Measurements from ENCODE around the gene CD46. TPM values are rescaled to one million over a fixed set of nuclear protein-coding genes. Genes with fewer than 3 reads are reported as not detected.

CD46 gene
- total RNA-seq, 1 donor from 2014 or later: 93.8 TPM

DNA sequence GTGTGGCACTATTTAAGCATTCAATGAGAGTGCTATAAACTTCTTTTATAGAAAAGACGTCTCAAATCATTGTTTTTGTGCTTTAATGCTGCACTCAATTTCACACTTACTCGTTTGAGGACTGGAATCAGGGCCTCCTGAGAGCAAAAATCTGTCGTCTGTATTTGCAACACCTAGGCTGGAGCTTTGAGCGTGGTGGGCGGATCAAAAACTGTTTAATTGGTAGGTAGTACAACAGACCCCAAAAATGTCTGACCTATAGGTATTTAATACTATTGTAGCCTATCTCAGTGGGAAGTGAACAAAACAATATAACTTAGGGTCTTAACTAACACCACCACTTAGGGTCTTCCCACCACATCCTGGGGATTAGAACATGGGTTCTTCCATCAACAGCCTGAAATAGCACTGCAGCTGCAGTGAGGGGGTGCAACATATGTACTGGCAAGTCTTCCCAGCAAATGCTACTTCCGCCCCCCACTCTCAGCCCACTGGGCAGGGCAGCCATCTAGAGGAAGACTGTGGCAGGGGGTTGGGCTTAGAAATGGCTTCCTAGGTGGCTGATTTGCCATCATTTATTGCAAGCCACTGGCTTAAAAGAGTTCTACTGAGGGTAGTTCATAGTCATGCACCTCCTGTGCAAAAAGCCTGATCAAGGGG, 48.3 kb downstream of the CD46 start:
- H3K27me3 Mint-ChIP-seq (ENCODE audit: low read depth): no peaks in the 10 kb centered on the region
- no peaks in the 10 kb centered on the region for H3K9me3 Mint-ChIP-seq
- no peak overlapping the region for H3K4me3 Mint-ChIP-seq
- no peak overlapping the region for H3K27ac Mint-ChIP-seq (ENCODE audit: unreplicated experiment)
- TF ChIP-seq, protein P1, sequence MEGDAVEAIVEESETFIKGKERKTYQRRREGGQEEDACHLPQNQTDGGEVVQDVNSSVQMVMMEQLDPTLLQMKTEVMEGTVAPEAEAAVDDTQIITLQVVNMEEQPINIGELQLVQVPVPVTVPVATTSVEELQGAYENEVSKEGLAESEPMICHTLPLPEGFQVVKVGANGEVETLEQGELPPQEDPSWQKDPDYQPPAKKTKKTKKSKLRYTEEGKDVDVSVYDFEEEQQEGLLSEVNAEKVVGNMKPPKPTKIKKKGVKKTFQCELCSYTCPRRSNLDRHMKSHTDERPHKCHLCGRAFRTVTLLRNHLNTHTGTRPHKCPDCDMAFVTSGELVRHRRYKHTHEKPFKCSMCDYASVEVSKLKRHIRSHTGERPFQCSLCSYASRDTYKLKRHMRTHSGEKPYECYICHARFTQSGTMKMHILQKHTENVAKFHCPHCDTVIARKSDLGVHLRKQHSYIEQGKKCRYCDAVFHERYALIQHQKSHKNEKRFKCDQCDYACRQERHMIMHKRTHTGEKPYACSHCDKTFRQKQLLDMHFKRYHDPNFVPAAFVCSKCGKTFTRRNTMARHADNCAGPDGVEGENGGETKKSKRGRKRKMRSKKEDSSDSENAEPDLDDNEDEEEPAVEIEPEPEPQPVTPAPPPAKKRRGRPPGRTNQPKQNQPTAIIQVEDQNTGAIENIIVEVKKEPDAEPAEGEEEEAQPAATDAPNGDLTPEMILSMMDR (conservative IDR thresholded peaks at IDR 0.05): no peak
- H3K36me3 Mint-ChIP-seq (ENCODE audit: low read depth): no peaks in the 10 kb centered on the region
- no peaks in the 10 kb centered on the region for H3K4me1 Mint-ChIP-seq
- DNase-seq (ENCODE audit: low read depth, low spot score): no peak

DNA sequence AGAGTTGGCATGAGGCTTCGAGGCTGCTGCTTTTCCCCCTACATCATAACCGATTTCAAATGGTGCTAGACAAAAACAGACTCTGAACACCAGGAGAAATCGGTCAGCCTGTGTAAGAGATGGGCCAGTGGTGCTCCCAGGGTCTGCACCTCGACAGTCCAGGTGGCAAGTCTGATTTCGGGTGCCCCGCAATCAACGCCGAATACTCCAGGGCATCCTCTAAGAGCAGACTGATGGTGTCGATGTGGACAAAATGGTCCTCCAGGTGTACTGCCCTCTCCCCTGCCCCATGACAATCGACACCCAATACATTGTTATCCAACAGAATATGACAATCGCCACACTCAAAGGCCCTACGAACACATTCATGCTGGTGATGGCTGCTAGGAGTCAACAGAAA, 50.0 kb downstream of the CD46 start:
- no peaks in the 10 kb centered on the region for H3K4me1 Mint-ChIP-seq
- no peaks in the 10 kb centered on the region for H3K9me3 Mint-ChIP-seq
- TF ChIP-seq, protein P1 (conservative IDR thresholded peaks at IDR 0.05): no peak
- H3K36me3 Mint-ChIP-seq (ENCODE audit: low read depth): no peaks in the 10 kb centered on the region
- no peak overlapping the region for H3K27ac Mint-ChIP-seq (ENCODE audit: unreplicated experiment)
- H3K4me3 Mint-ChIP-seq: no peak overlapping the region
- H3K27me3 Mint-ChIP-seq (ENCODE audit: low read depth): no peaks in the 10 kb centered on the region
- no peak for DNase-seq (ENCODE audit: low read depth, low spot score)

GRCh38 chr1:207803678-207804077, 51.8 kb downstream of the CD46 start:
- Mint-ChIP-seq H3K9me3 (no peaks in the 10 kb centered on the region), H3K27ac (ENCODE audit: unreplicated experiment) (no peak overlapping the region), H3K4me3 (no peak overlapping the region), H3K4me1 (no peaks in the 10 kb centered on the region), H3K27me3 (ENCODE audit: low read depth) (no peaks in the 10 kb centered on the region), H3K36me3 (ENCODE audit: low read depth) (no peaks in the 10 kb centered on the region)
- no peak for DNase-seq (ENCODE audit: low read depth, low spot score)
- TF ChIP-seq, protein P1 (conservative IDR thresholded peaks at IDR 0.05): no peak

- TF ChIP-seq, protein P1 (conservative IDR thresholded peaks at IDR 0.05): no peak
- Mint-ChIP-seq H3K27ac (ENCODE audit: unreplicated experiment) (no peak overlapping the region), H3K4me1 (no peaks in the 10 kb centered on the region), H3K27me3 (ENCODE audit: low read depth) (no peaks in the 10 kb centered on the region), H3K4me3 (no peak overlapping the region), H3K36me3 (ENCODE audit: low read depth) (no peaks in the 10 kb centered on the region), H3K9me3 (no peaks in the 10 kb centered on the region)
- DNase-seq (ENCODE audit: low read depth, low spot score): no peak
Measured at GRCh38 chr1:207804721-207805468, 53.0 kb downstream of the CD46 start.

GRCh38 chr1:207805841-207806421, 54.1 kb downstream of the CD46 start:
- H3K27me3 Mint-ChIP-seq (ENCODE audit: low read depth): no peaks in the 10 kb centered on the region
- H3K4me1 Mint-ChIP-seq: no peaks in the 10 kb centered on the region
- H3K27ac Mint-ChIP-seq (ENCODE audit: unreplicated experiment): peak overlapping the region; percentile 81
- TF ChIP-seq, protein P1 (conservative IDR thresholded peaks at IDR 0.05): no peak
- H3K9me3 Mint-ChIP-seq: no peaks in the 10 kb centered on the region
- H3K36me3 Mint-ChIP-seq (ENCODE audit: low read depth): no peaks in the 10 kb centered on the region
- no peak for DNase-seq (ENCODE audit: low read depth, low spot score)
- no peak overlapping the region for H3K4me3 Mint-ChIP-seq

All from neural crest cell (in vitro differentiated cells).